Upper lobe of left lung (tissue), 4 donors: ENCODE data around the gene TMEM45A.

Source experiments
- POLR2A ChIP-seq, 4 donors: fragments of 450-650 bp; IDR thresholded peaks; one replicate each; pipeline ENCODE4 v1.5.1; 2016 to 2017; ENCODE audit warnings: antibody characterized with exemption in 4 of 4, mild to moderate bottlenecking in 2 of 4
- POLR2AphosphoS5 ChIP-seq, 2 donors: sonication (generic); formaldehyde crosslinking; IDR thresholded peaks; one replicate each; pipeline ENCODE4 v1.5.1; 2017; ENCODE audit warnings: antibody characterized with exemption in 2 of 2
- TF ChIP-seq, protein P1 (sequence below), 6 experiments: fragments of 450-650 bp in 4 of 6; fragments of 200-600 bp in 2 of 6; sonication (generic) in 2 of 6; IDR thresholded peaks; one replicate each; pipeline ENCODE4 v1.5.1; 2016 to 2019; ENCODE audit warnings: antibody characterized with exemption in 6 of 6

DNA sequence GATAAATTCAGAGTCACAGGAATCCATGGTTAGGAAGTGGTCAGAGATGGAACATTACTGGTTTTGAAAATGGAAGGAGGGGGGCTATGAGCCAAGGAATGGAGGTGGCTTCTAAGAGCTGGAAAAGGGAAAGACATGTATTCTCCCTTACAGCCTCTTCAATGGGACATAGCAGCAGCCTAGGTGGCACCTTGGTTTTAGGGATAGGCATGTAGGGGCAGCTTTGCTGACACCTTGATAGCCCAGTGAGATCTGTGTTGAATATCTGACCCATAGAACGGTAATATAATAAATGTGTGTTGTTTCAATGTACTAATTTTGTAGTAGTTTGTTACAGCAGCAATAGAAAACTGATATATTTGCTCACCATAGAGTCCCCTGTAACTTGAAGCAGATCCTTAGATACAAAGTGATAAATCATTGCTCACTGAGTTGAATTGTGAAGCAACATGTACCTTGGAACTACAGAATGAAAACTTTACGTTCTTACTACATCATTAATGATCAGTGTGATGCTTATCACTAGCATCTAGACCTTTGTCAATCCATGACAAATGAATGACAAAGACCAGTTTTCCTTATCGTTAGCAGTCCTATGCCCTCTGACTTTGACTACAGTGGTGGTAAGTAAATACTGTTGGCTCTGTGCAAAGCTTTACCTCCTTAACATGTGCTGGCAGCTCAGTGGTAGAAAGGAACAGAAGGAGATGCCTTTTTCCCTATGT, 53.8 kb downstream of the TMEM45A start:
- TF ChIP-seq, protein P1, sequence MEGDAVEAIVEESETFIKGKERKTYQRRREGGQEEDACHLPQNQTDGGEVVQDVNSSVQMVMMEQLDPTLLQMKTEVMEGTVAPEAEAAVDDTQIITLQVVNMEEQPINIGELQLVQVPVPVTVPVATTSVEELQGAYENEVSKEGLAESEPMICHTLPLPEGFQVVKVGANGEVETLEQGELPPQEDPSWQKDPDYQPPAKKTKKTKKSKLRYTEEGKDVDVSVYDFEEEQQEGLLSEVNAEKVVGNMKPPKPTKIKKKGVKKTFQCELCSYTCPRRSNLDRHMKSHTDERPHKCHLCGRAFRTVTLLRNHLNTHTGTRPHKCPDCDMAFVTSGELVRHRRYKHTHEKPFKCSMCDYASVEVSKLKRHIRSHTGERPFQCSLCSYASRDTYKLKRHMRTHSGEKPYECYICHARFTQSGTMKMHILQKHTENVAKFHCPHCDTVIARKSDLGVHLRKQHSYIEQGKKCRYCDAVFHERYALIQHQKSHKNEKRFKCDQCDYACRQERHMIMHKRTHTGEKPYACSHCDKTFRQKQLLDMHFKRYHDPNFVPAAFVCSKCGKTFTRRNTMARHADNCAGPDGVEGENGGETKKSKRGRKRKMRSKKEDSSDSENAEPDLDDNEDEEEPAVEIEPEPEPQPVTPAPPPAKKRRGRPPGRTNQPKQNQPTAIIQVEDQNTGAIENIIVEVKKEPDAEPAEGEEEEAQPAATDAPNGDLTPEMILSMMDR (IDR thresholded peaks at IDR 0.05) = no peak
- TF ChIP-seq POLR2AphosphoS5 (IDR thresholded peaks at IDR 0.05) (no peak), POLR2A (IDR thresholded peaks at IDR 0.05) (no peak)
